ENCODE data around the gene ITGA7. TPM values are rescaled to one million over a fixed set of nuclear protein-coding genes. Genes with fewer than 3 reads are reported as not detected.

The ITGA7 gene
- total and polyA plus RNA-seq, 2 of the 4 experiments (the other 2 are of a cell fraction) = 3.9 to 15.7 TPM

DNA sequence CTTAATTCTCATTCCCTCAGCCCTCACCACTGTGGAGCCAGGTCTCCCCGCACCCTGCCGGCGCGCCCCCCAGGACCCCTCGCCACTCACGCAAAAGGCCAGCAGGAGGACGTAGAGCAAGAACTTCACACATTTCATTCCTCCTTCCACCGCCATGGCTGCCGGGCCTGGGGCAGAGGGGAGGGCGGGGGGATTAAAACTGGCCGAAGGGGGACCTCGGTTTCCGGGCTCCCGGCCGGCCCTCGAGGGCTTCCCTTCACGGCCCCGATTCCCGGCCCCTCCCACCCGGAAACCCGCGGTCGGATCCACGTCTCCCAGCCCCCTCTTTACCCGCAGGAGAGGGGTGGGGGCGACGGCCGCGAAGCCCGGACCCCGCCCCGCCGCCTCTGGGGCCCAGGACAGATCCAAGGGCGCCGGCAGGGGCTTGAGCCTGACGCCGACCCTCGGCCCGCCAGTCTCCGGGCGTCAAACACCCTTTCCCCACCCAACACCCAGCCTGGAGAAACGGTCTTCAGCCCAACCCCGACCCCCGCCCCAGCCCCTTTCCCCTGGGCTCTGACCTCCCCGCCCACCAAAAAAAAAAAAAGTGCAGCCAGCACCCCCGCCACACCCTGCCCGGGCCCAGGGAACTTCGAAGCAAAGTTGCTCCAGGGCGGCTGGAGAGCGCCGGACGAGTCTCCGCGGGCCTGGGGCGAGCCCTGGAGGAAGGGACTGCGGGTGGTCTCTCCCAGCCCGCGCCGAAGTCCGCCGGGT lies 20.7 kb upstream of the ITGA7 start:
- ATAC-seq (ENCODE audit: low read depth) (peak; percentile 15), DNase-seq (peak; percentile 53)
- intact Hi-C loops (cut with micrococcal nuclease) = no loop called here
- Histone ChIP-seq H4K20me1 (ENCODE audit: insufficient read depth, low read length) (peaks cover 55% of the 10 kb centered on the region), H3K79me1 (ENCODE audit: low read depth in 1 of 2, low read length in 2 of 2) (peaks cover 10 to 74% of the 10 kb centered on the region in 2 experiments), H3K9me1 (ENCODE audit: insufficient read depth, low read length) (no peaks in the 10 kb centered on the region), H3K27ac (ENCODE audit: insufficient read depth, low read length) (peak overlapping the region; percentile 98), H3K56ac (ENCODE audit: extremely low read depth, insufficient read depth, low read length) (peak overlapping the region; percentile 80), H3K9ac (ENCODE audit: low read depth, low read length) (peak overlapping the region; percentile 94), H3K4ac (ENCODE audit: low read depth, low read length) (peak overlapping the region; percentile 89), H3K18ac (ENCODE audit: low read depth, low read length) (peak overlapping the region; percentile 83), H4K91ac (ENCODE audit: insufficient read depth, low read depth, low read length) (peak overlapping the region; percentile 77), H4K5ac (ENCODE audit: low read depth, low read length) (peak overlapping the region; percentile 70), H3K4me2 (ENCODE audit: low read depth, low read length) (peak overlapping the region; percentile 94), H2AFZ (replicated peaks; ENCODE audit: low read length, poor library complexity) (peak overlapping the region; percentile 84), H4K8ac (ENCODE audit: low read depth in 2 of 2, low read length in 2 of 2) (peak overlapping the region; percentile 81 to 85), H2AK9ac (replicated peaks; ENCODE audit: low read depth, low read length, poor library complexity) (peak overlapping the region; percentile 99), H3K9me3 (ENCODE audit: control insufficient read depth, insufficient read depth, low read length) (no peaks in the 10 kb centered on the region), H2BK20ac (ENCODE audit: low read depth, low read length) (no peak overlapping the region), H2BK5ac (ENCODE audit: low read depth, low read length, poor library complexity, severe bottlenecking) (peak overlapping the region; percentile 95), H3K14ac (replicated peaks; ENCODE audit: low read depth, low read length) (peak overlapping the region; percentile 77), H2BK120ac (ENCODE audit: low read depth, low read length) (peak overlapping the region; percentile 64), H2BK15ac (ENCODE audit: low read depth, low read length) (no peak overlapping the region), H3K27me3 (ENCODE audit: control insufficient read depth, insufficient read depth, low read length) (no peaks in the 10 kb centered on the region), H3K23ac (ENCODE audit: low read depth, low read length) (peak overlapping the region; percentile 72), H3K4me3 (ENCODE audit: insufficient read depth, low read depth, low read length) (peak overlapping the region; percentile 90), H3K4me1 (ENCODE audit: control insufficient read depth, insufficient read depth, low read length) (peaks cover 8% of the 10 kb centered on the region), H2AK5ac (ENCODE audit: low read depth, low read length) (peak overlapping the region; percentile 96), H3K36me3 (ENCODE audit: control insufficient read depth, insufficient read depth, low read length) (peaks cover 37% of the 10 kb centered on the region)
- 0% methylated on average over 21 of the region's 61 CpGs; no CpG with 5 or more reads in 1 of the 2 experiments for WGBS, 2 experiments (ENCODE audit: extremely low coverage in 2 of 2, insufficient read length in 1 of 2)
- no TSS peak for BruUV-seq (replicated peaks)
- dilution Hi-C loops (cut with HindIII; ENCODE audit: low sequenced_read_pairs, unreplicated experiment) = no loop called here
- ChIA-PET POLR2A (ENCODE audit: unreplicated experiment) (no interaction called here), CTCF (interaction anchor here (0.6 to 2.0 kb wide), 2 partner anchors 10 to 73 kb away, joined by 3 to 16 read pairs; no protein-coding TSS in a partner anchor)
- TF ChIP-seq NFE2L2 (IDR thresholded peaks at IDR 0.05; ENCODE audit: low read depth, low read length) (no peak), RFX5 (IDR thresholded peaks at IDR 0.05; ENCODE audit: low read depth, low read length) (no peak), MAZ (IDR thresholded peaks at IDR 0.05; ENCODE audit: borderline replicate concordance, low read depth, low read length) (peak; percentile 55; the same call in 1 of the 2 replicates), FOS (IDR thresholded peaks at IDR 0.05; ENCODE audit: low read depth, low read length) (no peak), POLR2A (IDR thresholded peaks at IDR 0.05; ENCODE audit: low read depth, low read length) (peak; percentile 47; the same call in 1 of the 2 replicates), BHLHE40 (IDR thresholded peaks at IDR 0.05; ENCODE audit: low read depth, low read length) (no peak), CEBPB (IDR thresholded peaks at IDR 0.05; ENCODE audit: low read depth, low read length) (no peak), CHD1 (IDR thresholded peaks at IDR 0.05; ENCODE audit: low read depth, low read length) (peak; percentile 82), MXI1 (IDR thresholded peaks at IDR 0.05; ENCODE audit: borderline replicate concordance, low read depth, low read length) (0 out of 2 replicates have a peak, but pooled peaks have one; percentile 20), RCOR1 (IDR thresholded peaks at IDR 0.05; ENCODE audit: insufficient replicate concordance, low read length) (no peak), MAFK (IDR thresholded peaks at IDR 0.05; ENCODE audit: low read depth, low read length) (no peak)
- TF ChIP-seq, protein P1, sequence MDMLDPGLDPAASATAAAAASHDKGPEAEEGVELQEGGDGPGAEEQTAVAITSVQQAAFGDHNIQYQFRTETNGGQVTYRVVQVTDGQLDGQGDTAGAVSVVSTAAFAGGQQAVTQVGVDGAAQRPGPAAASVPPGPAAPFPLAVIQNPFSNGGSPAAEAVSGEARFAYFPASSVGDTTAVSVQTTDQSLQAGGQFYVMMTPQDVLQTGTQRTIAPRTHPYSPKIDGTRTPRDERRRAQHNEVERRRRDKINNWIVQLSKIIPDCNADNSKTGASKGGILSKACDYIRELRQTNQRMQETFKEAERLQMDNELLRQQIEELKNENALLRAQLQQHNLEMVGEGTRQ (IDR thresholded peaks at IDR 0.05; ENCODE audit: low read depth, low read length) = no peak
- TF ChIP-seq, protein P2, sequence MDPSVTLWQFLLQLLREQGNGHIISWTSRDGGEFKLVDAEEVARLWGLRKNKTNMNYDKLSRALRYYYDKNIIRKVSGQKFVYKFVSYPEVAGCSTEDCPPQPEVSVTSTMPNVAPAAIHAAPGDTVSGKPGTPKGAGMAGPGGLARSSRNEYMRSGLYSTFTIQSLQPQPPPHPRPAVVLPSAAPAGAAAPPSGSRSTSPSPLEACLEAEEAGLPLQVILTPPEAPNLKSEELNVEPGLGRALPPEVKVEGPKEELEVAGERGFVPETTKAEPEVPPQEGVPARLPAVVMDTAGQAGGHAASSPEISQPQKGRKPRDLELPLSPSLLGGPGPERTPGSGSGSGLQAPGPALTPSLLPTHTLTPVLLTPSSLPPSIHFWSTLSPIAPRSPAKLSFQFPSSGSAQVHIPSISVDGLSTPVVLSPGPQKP (IDR thresholded peaks at IDR 0.05; ENCODE audit: borderline replicate concordance, low read depth, low read length) = no peak
- TF ChIP-seq, protein P3, sequence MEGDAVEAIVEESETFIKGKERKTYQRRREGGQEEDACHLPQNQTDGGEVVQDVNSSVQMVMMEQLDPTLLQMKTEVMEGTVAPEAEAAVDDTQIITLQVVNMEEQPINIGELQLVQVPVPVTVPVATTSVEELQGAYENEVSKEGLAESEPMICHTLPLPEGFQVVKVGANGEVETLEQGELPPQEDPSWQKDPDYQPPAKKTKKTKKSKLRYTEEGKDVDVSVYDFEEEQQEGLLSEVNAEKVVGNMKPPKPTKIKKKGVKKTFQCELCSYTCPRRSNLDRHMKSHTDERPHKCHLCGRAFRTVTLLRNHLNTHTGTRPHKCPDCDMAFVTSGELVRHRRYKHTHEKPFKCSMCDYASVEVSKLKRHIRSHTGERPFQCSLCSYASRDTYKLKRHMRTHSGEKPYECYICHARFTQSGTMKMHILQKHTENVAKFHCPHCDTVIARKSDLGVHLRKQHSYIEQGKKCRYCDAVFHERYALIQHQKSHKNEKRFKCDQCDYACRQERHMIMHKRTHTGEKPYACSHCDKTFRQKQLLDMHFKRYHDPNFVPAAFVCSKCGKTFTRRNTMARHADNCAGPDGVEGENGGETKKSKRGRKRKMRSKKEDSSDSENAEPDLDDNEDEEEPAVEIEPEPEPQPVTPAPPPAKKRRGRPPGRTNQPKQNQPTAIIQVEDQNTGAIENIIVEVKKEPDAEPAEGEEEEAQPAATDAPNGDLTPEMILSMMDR (conservative IDR thresholded peaks at IDR 0.05; ENCODE audit: low read depth, low read length) = no peak
- in situ Hi-C loops (cut with MboI; ENCODE audit: low sequenced_read_pairs) = no loop called here

All from IMR-90 (cell line).